ENCODE results near the gene TUBB2B. TPM values are rescaled to one million over a fixed set of nuclear protein-coding genes. Genes with fewer than 3 reads are reported as not detected.

The TUBB2B gene
- total RNA-seq, 1 donor from 2014 or later, result 114 TPM

GRCh38 chr6:3261518-3261820 lies 34.0 kb upstream of the TUBB2B start:
- peak overlapping the region; percentile 42 for H3K4me3 Mint-ChIP-seq
- H3K36me3 Mint-ChIP-seq, result peaks cover under 1% of the 10 kb centered on the region
- peak overlapping the region; percentile 5 for H3K27ac Mint-ChIP-seq
- peaks cover 8% of the 10 kb centered on the region for H3K27me3 Mint-ChIP-seq (ENCODE audit: low read depth)
- H3K4me1 Mint-ChIP-seq, result peaks cover 22% of the 10 kb centered on the region
- no peaks in the 10 kb centered on the region for H3K9me3 Mint-ChIP-seq
- no peak for TF ChIP-seq CTCF (IDR thresholded peaks at IDR 0.05; ENCODE audit: unreplicated experiment)
- DNase-seq (ENCODE audit: low spot score in 2 of 2, unreplicated experiment in 2 of 2), result no peak

- H3K36me3 Mint-ChIP-seq, result no peaks in the 10 kb centered on the region
- H3K4me3 Mint-ChIP-seq, result peak overlapping the region; percentile 42
- no peak for DNase-seq (ENCODE audit: low spot score in 2 of 2, unreplicated experiment in 2 of 2)
- TF ChIP-seq CTCF (IDR thresholded peaks at IDR 0.05; ENCODE audit: unreplicated experiment), result no peak
- peaks cover 8% of the 10 kb centered on the region for H3K27me3 Mint-ChIP-seq (ENCODE audit: low read depth)
- no peaks in the 10 kb centered on the region for H3K9me3 Mint-ChIP-seq
- H3K4me1 Mint-ChIP-seq, result peaks cover 22% of the 10 kb centered on the region
- H3K27ac Mint-ChIP-seq, result peak overlapping the region; percentile 5
Measured at GRCh38 chr6:3260772-3261517, 33.5 kb upstream of the TUBB2B start.

GRCh38 chr6:3260296-3260695 lies 32.8 kb upstream of the TUBB2B start:
- Mint-ChIP-seq H3K27ac (no peak overlapping the region), H3K4me3 (peak overlapping the region; percentile 42), H3K9me3 (no peaks in the 10 kb centered on the region), H3K27me3 (ENCODE audit: low read depth) (peaks cover 9% of the 10 kb centered on the region), H3K36me3 (no peaks in the 10 kb centered on the region), H3K4me1 (peaks cover 22% of the 10 kb centered on the region)
- no peak for DNase-seq (ENCODE audit: low spot score in 2 of 2, unreplicated experiment in 2 of 2)
- TF ChIP-seq CTCF (IDR thresholded peaks at IDR 0.05; ENCODE audit: unreplicated experiment), result no peak

GRCh38 chr6:3259491-3259958 lies 32.1 kb upstream of the TUBB2B start:
- Mint-ChIP-seq H3K27ac (peak overlapping the region; percentile 90), H3K4me1 (peaks cover 22% of the 10 kb centered on the region), H3K9me3 (no peaks in the 10 kb centered on the region), H3K36me3 (no peaks in the 10 kb centered on the region), H3K4me3 (peak overlapping the region; percentile 85), H3K27me3 (ENCODE audit: low read depth) (peaks cover 10% of the 10 kb centered on the region)
- DNase-seq (ENCODE audit: low spot score in 2 of 2, unreplicated experiment in 2 of 2), result no peak
- TF ChIP-seq CTCF (IDR thresholded peaks at IDR 0.05; ENCODE audit: unreplicated experiment), result no peak

- Mint-ChIP-seq H3K9me3 (no peaks in the 10 kb centered on the region), H3K4me1 (peaks cover 22% of the 10 kb centered on the region), H3K4me3 (peak within 1 kb of the TSS; percentile 85), H3K27me3 (ENCODE audit: low read depth) (peaks cover 10% of the 10 kb centered on the region), H3K36me3 (no peaks in the 10 kb centered on the region), H3K27ac (peak within 1 kb of the TSS; percentile 90)
- peak; percentile 97 to 98 for DNase-seq (ENCODE audit: low spot score in 2 of 2, unreplicated experiment in 2 of 2)
- no peak for TF ChIP-seq CTCF (IDR thresholded peaks at IDR 0.05; ENCODE audit: unreplicated experiment)
Measured at GRCh38 chr6:3258720-3259490, 31.5 kb upstream of the TUBB2B start, which contains the start of gene PSMG4. PSMG4 (plus strand) TSS chr6:3258947; CDS start chr6:3259023, 76 bp downstream.

Measured in mesothelial cell of epicardium (in vitro differentiated cells).